Skeletal muscle cell (primary cell): ENCODE results near the gene KLRC1.
"Not testable (repeated sequence)": the region's sequence is repeated elsewhere in the genome, so short reads cannot be mapped to it uniquely, and the experiment has no call there.

Experiments
- DNase-seq: peaks from one replicate; pipeline ENCODE4 v3.0.0-alpha.2; 2010; ENCODE audit warnings: low read depth
- H3K4me3 ChIP-seq: 2 replicates; pipeline ENCODE4 v1.5.1; 2011; ENCODE audit warnings: low read depth, mild to moderate bottlenecking, control low read depth, low read length, moderate library complexity

KLRC1 gene

GRCh38 chr12:10424260-10424899, 28.8 kb downstream of the KLRC1 start:
- DNase-seq, H3K4me3 ChIP-seq: not testable (repeated sequence)

GRCh38 chr12:10422159-10422558, 31.0 kb downstream of the KLRC1 start:
- DNase-seq, H3K4me3 ChIP-seq: not testable (repeated sequence)

- H3K4me3 ChIP-seq, DNase-seq: not testable (repeated sequence)
These were observed 32.8 kb downstream of the KLRC1 start, which contains the start of gene KLRC3 for GRCh38 chr12:10420334-10420733. Gene KLRC3, minus strand, starts transcription at chr12:10420595. Its CDS starts 45 bp downstream, at chr12:10420550.

- DNase-seq, result peak; percentile 54
- H3K4me3 ChIP-seq, result no peak within 1 kb of the TSS
These were observed 43.8 kb downstream of the KLRC1 start, which contains the start of gene KLRC4 for GRCh38 chr12:10409392-10409791. Gene KLRC4, minus strand, starts transcription at chr12:10409757. Its CDS starts 182 bp downstream, at chr12:10409575.

- no peak overlapping the region for H3K4me3 ChIP-seq
- DNase-seq, result no peak
These were observed 44.3 kb downstream of the KLRC1 start for GRCh38 chr12:10408842-10409241.

GRCh38 chr12:10406725-10407124, 46.5 kb downstream of the KLRC1 start:
- no peak for DNase-seq
- H3K4me3 ChIP-seq, result no peak overlapping the region

GRCh38 chr12:10405294-10405693, 47.9 kb downstream of the KLRC1 start:
- H3K4me3 ChIP-seq, result no peak overlapping the region
- DNase-seq, result no peak

- no peak for DNase-seq
- no peak overlapping the region for H3K4me3 ChIP-seq
These were observed 48.4 kb downstream of the KLRC1 start for GRCh38 chr12:10404798-10405197.

GRCh38 chr12:10400829-10401228, 52.3 kb downstream of the KLRC1 start:
- H3K4me3 ChIP-seq, result no peak overlapping the region
- no peak for DNase-seq

GRCh38 chr12:10398168-10398567, 55.0 kb downstream of the KLRC1 start:
- no peak for DNase-seq
- no peak overlapping the region for H3K4me3 ChIP-seq

GRCh38 chr12:10397296-10397695, 55.9 kb downstream of the KLRC1 start:
- DNase-seq, result no peak
- H3K4me3 ChIP-seq, result no peak overlapping the region

GRCh38 chr12:10396176-10396575, 57.0 kb downstream of the KLRC1 start:
- not testable (repeated sequence) for H3K4me3 ChIP-seq, DNase-seq
